ENCODE data around the gene L3MBTL4. TPM values are rescaled to one million over a fixed set of nuclear protein-coding genes. Genes with fewer than 3 reads are reported as not detected.

Gene L3MBTL4
- total RNA-seq, 1 experiment from 2014 or later = 1.4 TPM

DNA sequence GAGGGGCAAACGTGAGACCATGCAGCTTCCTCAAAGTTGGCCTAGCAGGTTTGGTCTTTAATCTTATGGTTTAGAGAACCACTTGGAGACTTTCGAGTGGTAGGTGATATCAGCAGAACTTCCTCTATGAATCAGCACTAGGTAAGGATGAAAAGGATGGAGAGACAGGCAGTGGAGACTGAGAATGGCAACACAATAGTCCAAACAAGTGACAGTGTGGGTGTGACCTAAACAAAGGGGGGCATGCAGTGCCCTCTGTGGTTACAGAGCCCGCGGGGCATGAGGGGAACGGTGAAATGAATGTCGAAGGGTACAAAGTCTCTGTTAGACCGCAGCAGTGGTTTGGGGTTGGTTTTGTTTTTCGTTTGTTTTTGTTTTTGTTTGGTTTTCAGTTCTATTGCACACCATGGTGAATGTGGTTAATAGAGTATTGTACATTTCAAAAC, 143.9 kb downstream of the L3MBTL4 start (continued):
- no peak for TF ChIP-seq CREM (CRISPR knock-in tag; IDR thresholded peaks at IDR 0.05)
- no peak for TF ChIP-seq TCF7 (CRISPR knock-in tag; IDR thresholded peaks at IDR 0.05; ENCODE audit: low read depth)
- no peak for TF ChIP-seq SMAD4 (CRISPR knock-in tag; IDR thresholded peaks at IDR 0.05)
- TF ChIP-seq, protein P1, sequence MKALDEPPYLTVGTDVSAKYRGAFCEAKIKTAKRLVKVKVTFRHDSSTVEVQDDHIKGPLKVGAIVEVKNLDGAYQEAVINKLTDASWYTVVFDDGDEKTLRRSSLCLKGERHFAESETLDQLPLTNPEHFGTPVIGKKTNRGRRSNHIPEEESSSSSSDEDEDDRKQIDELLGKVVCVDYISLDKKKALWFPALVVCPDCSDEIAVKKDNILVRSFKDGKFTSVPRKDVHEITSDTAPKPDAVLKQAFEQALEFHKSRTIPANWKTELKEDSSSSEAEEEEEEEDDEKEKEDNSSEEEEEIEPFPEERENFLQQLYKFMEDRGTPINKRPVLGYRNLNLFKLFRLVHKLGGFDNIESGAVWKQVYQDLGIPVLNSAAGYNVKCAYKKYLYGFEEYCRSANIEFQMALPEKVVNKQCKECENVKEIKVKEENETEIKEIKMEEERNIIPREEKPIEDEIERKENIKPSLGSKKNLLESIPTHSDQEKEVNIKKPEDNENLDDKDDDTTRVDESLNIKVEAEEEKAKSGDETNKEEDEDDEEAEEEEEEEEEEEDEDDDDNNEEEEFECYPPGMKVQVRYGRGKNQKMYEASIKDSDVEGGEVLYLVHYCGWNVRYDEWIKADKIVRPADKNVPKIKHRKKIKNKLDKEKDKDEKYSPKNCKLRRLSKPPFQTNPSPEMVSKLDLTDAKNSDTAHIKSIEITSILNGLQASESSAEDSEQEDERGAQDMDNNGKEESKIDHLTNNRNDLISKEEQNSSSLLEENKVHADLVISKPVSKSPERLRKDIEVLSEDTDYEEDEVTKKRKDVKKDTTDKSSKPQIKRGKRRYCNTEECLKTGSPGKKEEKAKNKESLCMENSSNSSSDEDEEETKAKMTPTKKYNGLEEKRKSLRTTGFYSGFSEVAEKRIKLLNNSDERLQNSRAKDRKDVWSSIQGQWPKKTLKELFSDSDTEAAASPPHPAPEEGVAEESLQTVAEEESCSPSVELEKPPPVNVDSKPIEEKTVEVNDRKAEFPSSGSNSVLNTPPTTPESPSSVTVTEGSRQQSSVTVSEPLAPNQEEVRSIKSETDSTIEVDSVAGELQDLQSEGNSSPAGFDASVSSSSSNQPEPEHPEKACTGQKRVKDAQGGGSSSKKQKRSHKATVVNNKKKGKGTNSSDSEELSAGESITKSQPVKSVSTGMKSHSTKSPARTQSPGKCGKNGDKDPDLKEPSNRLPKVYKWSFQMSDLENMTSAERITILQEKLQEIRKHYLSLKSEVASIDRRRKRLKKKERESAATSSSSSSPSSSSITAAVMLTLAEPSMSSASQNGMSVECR (CRISPR knock-in tag; IDR thresholded peaks at IDR 0.05; ENCODE audit: borderline replicate concordance) = no peak
- TF ChIP-seq ZBTB21 (CRISPR knock-in tag; IDR thresholded peaks at IDR 0.05; ENCODE audit: borderline replicate concordance) = no peak
- no peak for TF ChIP-seq NR2C2 (CRISPR knock-in tag; IDR thresholded peaks at IDR 0.05)
- TF ChIP-seq, protein P2, sequence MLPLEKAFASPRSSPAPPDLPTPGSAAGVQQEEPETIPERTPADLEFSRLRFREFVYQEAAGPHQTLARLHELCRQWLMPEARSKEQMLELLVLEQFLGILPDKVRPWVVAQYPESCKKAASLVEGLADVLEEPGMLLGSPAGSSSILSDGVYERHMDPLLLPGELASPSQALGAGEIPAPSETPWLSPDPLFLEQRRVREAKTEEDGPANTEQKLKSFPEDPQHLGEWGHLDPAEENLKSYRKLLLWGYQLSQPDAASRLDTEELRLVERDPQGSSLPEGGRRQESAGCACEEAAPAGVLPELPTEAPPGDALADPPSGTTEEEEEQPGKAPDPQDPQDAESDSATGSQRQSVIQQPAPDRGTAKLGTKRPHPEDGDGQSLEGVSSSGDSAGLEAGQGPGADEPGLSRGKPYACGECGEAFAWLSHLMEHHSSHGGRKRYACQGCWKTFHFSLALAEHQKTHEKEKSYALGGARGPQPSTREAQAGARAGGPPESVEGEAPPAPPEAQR (CRISPR knock-in tag; IDR thresholded peaks at IDR 0.05) = no peak
- no peak for TF ChIP-seq TEAD4 (CRISPR knock-in tag; IDR thresholded peaks at IDR 0.05)
- TF ChIP-seq CBFB (CRISPR knock-in tag; IDR thresholded peaks at IDR 0.05; ENCODE audit: low read depth) = no peak
- TF ChIP-seq, protein P3, sequence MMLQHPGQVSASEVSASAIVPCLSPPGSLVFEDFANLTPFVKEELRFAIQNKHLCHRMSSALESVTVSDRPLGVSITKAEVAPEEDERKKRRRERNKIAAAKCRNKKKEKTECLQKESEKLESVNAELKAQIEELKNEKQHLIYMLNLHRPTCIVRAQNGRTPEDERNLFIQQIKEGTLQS (CRISPR knock-in tag; conservative IDR thresholded peaks at IDR 0.05) = no peak

DNA sequence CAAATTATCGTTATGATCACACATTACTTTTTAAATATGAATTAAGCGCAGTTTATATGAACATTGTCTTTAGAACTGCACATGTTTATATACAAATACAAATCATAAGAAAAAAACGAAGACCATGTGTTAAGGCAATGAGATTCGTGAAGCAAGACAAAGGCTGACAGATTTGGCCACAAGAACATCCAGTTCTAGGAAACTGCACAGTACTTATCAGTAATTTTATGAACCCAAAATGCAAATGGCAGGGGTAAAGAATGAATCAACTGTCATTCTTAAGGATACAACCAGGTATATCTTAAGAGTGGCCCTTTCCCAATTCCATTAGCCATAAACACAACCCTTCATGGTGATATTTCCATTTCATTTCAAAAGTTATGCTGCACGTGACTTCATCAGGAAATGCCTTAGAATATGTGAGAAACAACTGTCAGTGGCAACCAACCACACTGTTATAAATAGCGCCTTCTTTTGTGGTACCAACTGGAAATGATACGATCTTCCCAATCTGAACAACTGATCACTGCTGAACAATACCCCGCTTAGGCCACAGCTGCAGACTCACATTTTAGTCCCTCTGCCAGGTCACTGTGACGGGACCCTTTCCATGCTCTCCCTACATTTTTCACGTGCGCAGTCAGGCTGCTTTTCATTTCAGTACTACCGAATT, 144.9 kb downstream of the L3MBTL4 start:
- H3K9me3 Mint-ChIP-seq = no peaks in the 10 kb centered on the region
- no peak overlapping the region for H3K4me3 Mint-ChIP-seq
- ATAC-seq = no peak
- peaks cover 16% of the 10 kb centered on the region for H3K27me3 Mint-ChIP-seq (ENCODE audit: low read depth)
- CTCF ChIA-PET = no interaction called here
- H3K4me1 Mint-ChIP-seq = peaks cover 13% of the 10 kb centered on the region
- no peaks in the 10 kb centered on the region for H3K36me3 Mint-ChIP-seq
- no peak for DNase-seq (ENCODE audit: low spot score)
- H3K27ac Mint-ChIP-seq = no peak overlapping the region
- POLR2A ChIA-PET = no interaction called here
- TF ChIP-seq ZNF219 (CRISPR knock-in tag; IDR thresholded peaks at IDR 0.05; ENCODE audit: borderline replicate concordance) = no peak
- TF ChIP-seq FOXK1 (CRISPR knock-in tag; IDR thresholded peaks at IDR 0.05) = no peak
- TF ChIP-seq ATF1 (CRISPR knock-in tag; IDR thresholded peaks at IDR 0.05) = no peak
- TF ChIP-seq, protein P2 (CRISPR knock-in tag; IDR thresholded peaks at IDR 0.05) = no peak
- TF ChIP-seq, protein P4, sequence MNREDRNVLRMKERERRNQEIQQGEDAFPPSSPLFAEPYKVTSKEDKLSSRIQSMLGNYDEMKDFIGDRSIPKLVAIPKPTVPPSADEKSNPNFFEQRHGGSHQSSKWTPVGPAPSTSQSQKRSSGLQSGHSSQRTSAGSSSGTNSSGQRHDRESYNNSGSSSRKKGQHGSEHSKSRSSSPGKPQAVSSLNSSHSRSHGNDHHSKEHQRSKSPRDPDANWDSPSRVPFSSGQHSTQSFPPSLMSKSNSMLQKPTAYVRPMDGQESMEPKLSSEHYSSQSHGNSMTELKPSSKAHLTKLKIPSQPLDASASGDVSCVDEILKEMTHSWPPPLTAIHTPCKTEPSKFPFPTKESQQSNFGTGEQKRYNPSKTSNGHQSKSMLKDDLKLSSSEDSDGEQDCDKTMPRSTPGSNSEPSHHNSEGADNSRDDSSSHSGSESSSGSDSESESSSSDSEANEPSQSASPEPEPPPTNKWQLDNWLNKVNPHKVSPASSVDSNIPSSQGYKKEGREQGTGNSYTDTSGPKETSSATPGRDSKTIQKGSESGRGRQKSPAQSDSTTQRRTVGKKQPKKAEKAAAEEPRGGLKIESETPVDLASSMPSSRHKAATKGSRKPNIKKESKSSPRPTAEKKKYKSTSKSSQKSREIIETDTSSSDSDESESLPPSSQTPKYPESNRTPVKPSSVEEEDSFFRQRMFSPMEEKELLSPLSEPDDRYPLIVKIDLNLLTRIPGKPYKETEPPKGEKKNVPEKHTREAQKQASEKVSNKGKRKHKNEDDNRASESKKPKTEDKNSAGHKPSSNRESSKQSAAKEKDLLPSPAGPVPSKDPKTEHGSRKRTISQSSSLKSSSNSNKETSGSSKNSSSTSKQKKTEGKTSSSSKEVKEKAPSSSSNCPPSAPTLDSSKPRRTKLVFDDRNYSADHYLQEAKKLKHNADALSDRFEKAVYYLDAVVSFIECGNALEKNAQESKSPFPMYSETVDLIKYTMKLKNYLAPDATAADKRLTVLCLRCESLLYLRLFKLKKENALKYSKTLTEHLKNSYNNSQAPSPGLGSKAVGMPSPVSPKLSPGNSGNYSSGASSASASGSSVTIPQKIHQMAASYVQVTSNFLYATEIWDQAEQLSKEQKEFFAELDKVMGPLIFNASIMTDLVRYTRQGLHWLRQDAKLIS (CRISPR knock-in tag; IDR thresholded peaks at IDR 0.05; ENCODE audit: borderline replicate concordance) = no peak
- TF ChIP-seq TCF7 (CRISPR knock-in tag; IDR thresholded peaks at IDR 0.05; ENCODE audit: low read depth) = no peak
- TF ChIP-seq ZNF396 (CRISPR knock-in tag; IDR thresholded peaks at IDR 0.05; ENCODE audit: borderline replicate concordance) = no peak
- TF ChIP-seq, protein P5, sequence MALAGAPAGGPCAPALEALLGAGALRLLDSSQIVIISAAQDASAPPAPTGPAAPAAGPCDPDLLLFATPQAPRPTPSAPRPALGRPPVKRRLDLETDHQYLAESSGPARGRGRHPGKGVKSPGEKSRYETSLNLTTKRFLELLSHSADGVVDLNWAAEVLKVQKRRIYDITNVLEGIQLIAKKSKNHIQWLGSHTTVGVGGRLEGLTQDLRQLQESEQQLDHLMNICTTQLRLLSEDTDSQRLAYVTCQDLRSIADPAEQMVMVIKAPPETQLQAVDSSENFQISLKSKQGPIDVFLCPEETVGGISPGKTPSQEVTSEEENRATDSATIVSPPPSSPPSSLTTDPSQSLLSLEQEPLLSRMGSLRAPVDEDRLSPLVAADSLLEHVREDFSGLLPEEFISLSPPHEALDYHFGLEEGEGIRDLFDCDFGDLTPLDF (CRISPR knock-in tag; IDR thresholded peaks at IDR 0.05) = no peak
- TF ChIP-seq, protein P6, sequence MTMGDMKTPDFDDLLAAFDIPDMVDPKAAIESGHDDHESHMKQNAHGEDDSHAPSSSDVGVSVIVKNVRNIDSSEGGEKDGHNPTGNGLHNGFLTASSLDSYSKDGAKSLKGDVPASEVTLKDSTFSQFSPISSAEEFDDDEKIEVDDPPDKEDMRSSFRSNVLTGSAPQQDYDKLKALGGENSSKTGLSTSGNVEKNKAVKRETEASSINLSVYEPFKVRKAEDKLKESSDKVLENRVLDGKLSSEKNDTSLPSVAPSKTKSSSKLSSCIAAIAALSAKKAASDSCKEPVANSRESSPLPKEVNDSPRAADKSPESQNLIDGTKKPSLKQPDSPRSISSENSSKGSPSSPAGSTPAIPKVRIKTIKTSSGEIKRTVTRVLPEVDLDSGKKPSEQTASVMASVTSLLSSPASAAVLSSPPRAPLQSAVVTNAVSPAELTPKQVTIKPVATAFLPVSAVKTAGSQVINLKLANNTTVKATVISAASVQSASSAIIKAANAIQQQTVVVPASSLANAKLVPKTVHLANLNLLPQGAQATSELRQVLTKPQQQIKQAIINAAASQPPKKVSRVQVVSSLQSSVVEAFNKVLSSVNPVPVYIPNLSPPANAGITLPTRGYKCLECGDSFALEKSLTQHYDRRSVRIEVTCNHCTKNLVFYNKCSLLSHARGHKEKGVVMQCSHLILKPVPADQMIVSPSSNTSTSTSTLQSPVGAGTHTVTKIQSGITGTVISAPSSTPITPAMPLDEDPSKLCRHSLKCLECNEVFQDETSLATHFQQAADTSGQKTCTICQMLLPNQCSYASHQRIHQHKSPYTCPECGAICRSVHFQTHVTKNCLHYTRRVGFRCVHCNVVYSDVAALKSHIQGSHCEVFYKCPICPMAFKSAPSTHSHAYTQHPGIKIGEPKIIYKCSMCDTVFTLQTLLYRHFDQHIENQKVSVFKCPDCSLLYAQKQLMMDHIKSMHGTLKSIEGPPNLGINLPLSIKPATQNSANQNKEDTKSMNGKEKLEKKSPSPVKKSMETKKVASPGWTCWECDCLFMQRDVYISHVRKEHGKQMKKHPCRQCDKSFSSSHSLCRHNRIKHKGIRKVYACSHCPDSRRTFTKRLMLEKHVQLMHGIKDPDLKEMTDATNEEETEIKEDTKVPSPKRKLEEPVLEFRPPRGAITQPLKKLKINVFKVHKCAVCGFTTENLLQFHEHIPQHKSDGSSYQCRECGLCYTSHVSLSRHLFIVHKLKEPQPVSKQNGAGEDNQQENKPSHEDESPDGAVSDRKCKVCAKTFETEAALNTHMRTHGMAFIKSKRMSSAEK (CRISPR knock-in tag; IDR thresholded peaks at IDR 0.05; ENCODE audit: borderline replicate concordance) = no peak
- TF ChIP-seq CREM (CRISPR knock-in tag; IDR thresholded peaks at IDR 0.05) = no peak
- TF ChIP-seq ZNF423 (CRISPR knock-in tag; IDR thresholded peaks at IDR 0.05) = no peak

All from WTC11 (cell line).